ENCODE measurements around the gene GNB1L.

Gene GNB1L

GRCh38 chr22:19812910-19813309, 41.8 kb downstream of the GNB1L start:
- DNase-seq (ENCODE audit: insufficient read length, low spot score) (no peak), FAIRE-seq (no peak)

GRCh38 chr22:19811811-19812771, 42.6 kb downstream of the GNB1L start:
- no peak for DNase-seq (ENCODE audit: insufficient read length, low spot score)
- no peak for FAIRE-seq

- DNase-seq (ENCODE audit: insufficient read length, low spot score), result no peak
- no peak for FAIRE-seq
Observed at GRCh38 chr22:19811211-19811621, 43.5 kb downstream of the GNB1L start.

GRCh38 chr22:19810381-19811201, 44.1 kb downstream of the GNB1L start:
- DNase-seq (ENCODE audit: insufficient read length, low spot score) (peak; percentile 39), FAIRE-seq (no peak)

- FAIRE-seq, result no peak
- no peak for DNase-seq (ENCODE audit: insufficient read length, low spot score)
Observed at GRCh38 chr22:19809741-19810140, 44.9 kb downstream of the GNB1L start.

GRCh38 chr22:19808873-19809478, 45.7 kb downstream of the GNB1L start:
- FAIRE-seq, result no peak
- no peak for DNase-seq (ENCODE audit: insufficient read length, low spot score)

- no peak for FAIRE-seq
- DNase-seq (ENCODE audit: insufficient read length, low spot score), result no peak
Observed at GRCh38 chr22:19807914-19808872, 46.5 kb downstream of the GNB1L start.

- no peak for DNase-seq (ENCODE audit: insufficient read length, low spot score)
- no peak for FAIRE-seq
Observed at GRCh38 chr22:19807161-19807913, 47.3 kb downstream of the GNB1L start.

- DNase-seq (ENCODE audit: insufficient read length, low spot score) (peak; percentile 31), FAIRE-seq (no peak)
Observed at GRCh38 chr22:19806213-19807160, 48.2 kb downstream of the GNB1L start.

- DNase-seq (ENCODE audit: insufficient read length, low spot score) (no peak), FAIRE-seq (peak; percentile 73)
Observed at GRCh38 chr22:19805821-19806212, 48.9 kb downstream of the GNB1L start.

GRCh38 chr22:19803736-19804267, 50.9 kb downstream of the GNB1L start:
- FAIRE-seq (no peak), DNase-seq (ENCODE audit: insufficient read length, low spot score) (no peak)

- FAIRE-seq (no peak), DNase-seq (ENCODE audit: insufficient read length, low spot score) (no peak)
Observed at GRCh38 chr22:19802894-19803735, 51.6 kb downstream of the GNB1L start.

- FAIRE-seq, result no peak
- no peak for DNase-seq (ENCODE audit: insufficient read length, low spot score)
Observed at GRCh38 chr22:19802001-19802893, 52.4 kb downstream of the GNB1L start.

- no peak for FAIRE-seq
Observed at GRCh38 chr22:19801340-19802000, 53.2 kb downstream of the GNB1L start.

GRCh38 chr22:19800761-19801244, 53.9 kb downstream of the GNB1L start:
- FAIRE-seq (no peak), DNase-seq (ENCODE audit: insufficient read length, low spot score) (peak; percentile 33)

More at GRCh38 chr22:19801340-19802000, 53.2 kb downstream of the GNB1L start:
- DNase-seq (ENCODE audit: insufficient read length, low spot score), result no peak
